NOMO-1 treated with dmso at 0.1 percent for 144 hours (cell line): ENCODE measurements around the gene MPDZ.

ENCODE experiments used
- DNase-seq: peaks from one replicate; lab custom pipeline; 2025; ENCODE audit not compliant: unreplicated experiment; lab: John Stamatoyannopoulos, UW

Gene MPDZ

GRCh38 chr9:13186774-13187173, 92.7 kb downstream of the MPDZ start:
- DNase-seq: no peak

GRCh38 chr9:13186091-13186490, 93.4 kb downstream of the MPDZ start:
- DNase-seq: no peak

- no peak for DNase-seq
These were observed 97.8 kb downstream of the MPDZ start for GRCh38 chr9:13181652-13182051.

- DNase-seq: no peak
These were observed 100.2 kb downstream of the MPDZ start for GRCh38 chr9:13179257-13179656.

GRCh38 chr9:13175732-13176131, 103.8 kb downstream of the MPDZ start:
- no peak for DNase-seq

GRCh38 chr9:13174906-13175639, 104.4 kb downstream of the MPDZ start:
- DNase-seq: no peak

GRCh38 chr9:13173553-13173952, 105.9 kb downstream of the MPDZ start:
- no peak for DNase-seq

GRCh38 chr9:13171261-13171660, 108.2 kb downstream of the MPDZ start:
- DNase-seq: no peak

- DNase-seq: no peak
These were observed 112.5 kb downstream of the MPDZ start for GRCh38 chr9:13166996-13167395.

GRCh38 chr9:13165956-13166355, 113.5 kb downstream of the MPDZ start:
- no peak for DNase-seq

GRCh38 chr9:13165236-13165945, 114.1 kb downstream of the MPDZ start:
- DNase-seq: no peak

- DNase-seq: no peak
These were observed 115.5 kb downstream of the MPDZ start for GRCh38 chr9:13163946-13164345.

- DNase-seq: no peak
These were observed 116.2 kb downstream of the MPDZ start for GRCh38 chr9:13163287-13163686.

- DNase-seq: no peak
These were observed 119.4 kb downstream of the MPDZ start for GRCh38 chr9:13160051-13160450.

- no peak for DNase-seq
These were observed 120.5 kb downstream of the MPDZ start for GRCh38 chr9:13158986-13159385.

- DNase-seq: no peak
These were observed 128.0 kb downstream of the MPDZ start for GRCh38 chr9:13151489-13151888.

GRCh38 chr9:13149454-13149853, 130.0 kb downstream of the MPDZ start:
- DNase-seq: no peak

GRCh38 chr9:13146840-13147239, 132.7 kb downstream of the MPDZ start:
- no peak for DNase-seq

GRCh38 chr9:13145340-13145739, 134.2 kb downstream of the MPDZ start:
- DNase-seq: no peak

GRCh38 chr9:13144166-13144775, 135.2 kb downstream of the MPDZ start:
- no peak for DNase-seq

GRCh38 chr9:13143281-13143680, 136.2 kb downstream of the MPDZ start:
- DNase-seq: no peak

- no peak for DNase-seq
These were observed 136.7 kb downstream of the MPDZ start for GRCh38 chr9:13142776-13143175.
